Stimulated activated CD8-positive, alpha-beta memory T cell treated with anti-CD3 and anti-CD28 coated beads, Interleukin-15, amount 100 ng/mL, for 4 hours (primary cell): ENCODE data around the gene INTS7.

Experiments
- DNase-seq, 2 donors: peaks; one replicate each; pipeline ENCODE4 v3.0.0-alpha.2; 2020; ENCODE audit warnings: low read depth in 2 of 2

The INTS7 gene, protein sequence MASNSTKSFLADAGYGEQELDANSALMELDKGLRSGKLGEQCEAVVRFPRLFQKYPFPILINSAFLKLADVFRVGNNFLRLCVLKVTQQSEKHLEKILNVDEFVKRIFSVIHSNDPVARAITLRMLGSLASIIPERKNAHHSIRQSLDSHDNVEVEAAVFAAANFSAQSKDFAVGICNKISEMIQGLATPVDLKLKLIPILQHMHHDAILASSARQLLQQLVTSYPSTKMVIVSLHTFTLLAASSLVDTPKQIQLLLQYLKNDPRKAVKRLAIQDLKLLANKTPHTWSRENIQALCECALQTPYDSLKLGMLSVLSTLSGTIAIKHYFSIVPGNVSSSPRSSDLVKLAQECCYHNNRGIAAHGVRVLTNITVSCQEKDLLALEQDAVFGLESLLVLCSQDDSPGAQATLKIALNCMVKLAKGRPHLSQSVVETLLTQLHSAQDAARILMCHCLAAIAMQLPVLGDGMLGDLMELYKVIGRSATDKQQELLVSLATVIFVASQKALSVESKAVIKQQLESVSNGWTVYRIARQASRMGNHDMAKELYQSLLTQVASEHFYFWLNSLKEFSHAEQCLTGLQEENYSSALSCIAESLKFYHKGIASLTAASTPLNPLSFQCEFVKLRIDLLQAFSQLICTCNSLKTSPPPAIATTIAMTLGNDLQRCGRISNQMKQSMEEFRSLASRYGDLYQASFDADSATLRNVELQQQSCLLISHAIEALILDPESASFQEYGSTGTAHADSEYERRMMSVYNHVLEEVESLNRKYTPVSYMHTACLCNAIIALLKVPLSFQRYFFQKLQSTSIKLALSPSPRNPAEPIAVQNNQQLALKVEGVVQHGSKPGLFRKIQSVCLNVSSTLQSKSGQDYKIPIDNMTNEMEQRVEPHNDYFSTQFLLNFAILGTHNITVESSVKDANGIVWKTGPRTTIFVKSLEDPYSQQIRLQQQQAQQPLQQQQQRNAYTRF

DNA sequence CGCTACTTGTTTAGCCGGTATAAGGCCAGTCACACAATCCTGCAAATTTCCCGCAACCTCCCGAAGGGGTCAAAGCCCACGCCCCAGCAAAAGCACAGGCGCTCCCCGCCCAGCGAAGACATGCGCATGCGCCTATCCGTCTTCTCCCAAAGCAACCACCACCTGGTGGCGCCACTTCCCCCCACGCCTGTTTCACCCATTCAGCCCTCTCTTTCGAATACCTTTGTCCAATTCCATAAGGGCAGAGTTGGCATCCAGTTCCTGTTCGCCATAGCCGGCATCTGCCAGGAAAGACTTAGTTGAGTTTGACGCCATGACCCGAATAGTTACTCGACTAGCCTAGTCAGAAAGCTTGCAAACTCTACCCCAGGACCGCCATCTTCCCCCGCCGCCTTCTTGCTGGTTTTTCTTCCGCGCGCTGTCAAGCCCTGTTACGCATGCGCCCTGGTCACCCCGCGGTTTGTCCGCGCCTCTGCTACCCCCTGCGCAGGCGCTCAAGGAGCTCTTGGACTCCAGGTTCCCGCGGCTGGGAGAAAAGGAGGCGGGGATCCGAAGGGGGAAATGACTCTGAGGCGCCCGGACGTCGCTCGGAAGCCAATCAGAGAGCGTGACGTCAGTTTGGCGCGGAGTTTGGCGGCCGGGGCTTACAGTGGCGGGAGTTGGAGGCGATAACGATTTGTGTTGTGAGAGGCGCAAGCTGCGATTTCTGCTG is at the start of gene INTS7, which contains the start of gene DTL:
Gene INTS7 (minus strand): TSS at position 435 of the 712 bp plus-strand sequence. CDS start 120 bp downstream, at position 315.
Gene DTL (plus strand): TSS at position 626 of the 712 bp plus-strand sequence. CDS start 143 bp downstream, outside the sequence.
- DNase-seq, result peak; percentile 96 to 98

- no peak for DNase-seq
These were observed 47.5 kb upstream of the INTS7 start for GRCh38 chr1:212082765-212083406.

- DNase-seq, result no peak
These were observed 43.5 kb upstream of the INTS7 start for GRCh38 chr1:212078826-212079225.

- no peak for DNase-seq
These were observed 41.7 kb upstream of the INTS7 start for GRCh38 chr1:212077028-212077427.

DNA sequence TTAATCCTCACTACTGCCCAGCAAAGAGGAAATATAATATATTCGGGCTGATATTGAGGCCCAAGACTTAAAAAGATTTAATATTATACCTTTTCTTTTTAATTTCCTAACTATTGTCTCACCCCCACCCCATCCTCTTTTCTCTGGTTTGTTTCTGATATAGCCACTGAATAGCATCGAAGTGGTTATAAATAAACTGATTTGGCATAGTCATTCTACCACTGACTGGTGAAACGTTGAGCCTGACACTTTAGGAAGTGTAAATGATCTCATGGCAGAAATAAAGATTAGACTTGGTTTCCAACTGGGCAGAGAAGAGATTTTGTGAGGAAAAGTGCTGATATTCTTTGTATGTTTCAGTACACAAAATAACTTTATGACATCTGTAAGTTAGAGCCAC is 39.5 kb upstream of the INTS7 start:
- no peak for DNase-seq

GRCh38 chr1:212074313-212074712 is 39.0 kb upstream of the INTS7 start:
- DNase-seq, result no peak

GRCh38 chr1:212073490-212073889 is 38.1 kb upstream of the INTS7 start:
- no peak for DNase-seq

DNA sequence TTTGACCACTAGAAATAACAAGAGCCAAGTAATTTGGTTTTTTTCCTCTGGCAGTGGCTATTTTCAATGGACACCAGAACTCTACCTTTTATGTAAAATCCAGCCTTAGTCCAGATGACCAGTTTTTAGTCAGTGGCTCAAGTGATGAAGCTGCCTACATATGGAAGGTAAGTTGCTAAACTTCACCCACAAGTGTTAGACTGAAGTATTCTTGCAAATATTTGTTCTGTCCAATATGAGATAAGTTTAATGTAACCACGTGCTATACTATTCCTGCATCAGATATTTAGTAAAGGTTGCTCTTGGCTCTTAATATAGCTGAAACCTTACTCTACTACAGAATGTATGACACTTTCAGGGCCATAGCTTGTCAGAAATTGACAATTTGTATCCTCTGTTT is 36.7 kb upstream of the INTS7 start:
- no peak for DNase-seq

- no peak for DNase-seq
These were observed 35.5 kb upstream of the INTS7 start for GRCh38 chr1:212070720-212071302.

GRCh38 chr1:212067787-212068186 is 32.4 kb upstream of the INTS7 start:
- no peak for DNase-seq

DNA sequence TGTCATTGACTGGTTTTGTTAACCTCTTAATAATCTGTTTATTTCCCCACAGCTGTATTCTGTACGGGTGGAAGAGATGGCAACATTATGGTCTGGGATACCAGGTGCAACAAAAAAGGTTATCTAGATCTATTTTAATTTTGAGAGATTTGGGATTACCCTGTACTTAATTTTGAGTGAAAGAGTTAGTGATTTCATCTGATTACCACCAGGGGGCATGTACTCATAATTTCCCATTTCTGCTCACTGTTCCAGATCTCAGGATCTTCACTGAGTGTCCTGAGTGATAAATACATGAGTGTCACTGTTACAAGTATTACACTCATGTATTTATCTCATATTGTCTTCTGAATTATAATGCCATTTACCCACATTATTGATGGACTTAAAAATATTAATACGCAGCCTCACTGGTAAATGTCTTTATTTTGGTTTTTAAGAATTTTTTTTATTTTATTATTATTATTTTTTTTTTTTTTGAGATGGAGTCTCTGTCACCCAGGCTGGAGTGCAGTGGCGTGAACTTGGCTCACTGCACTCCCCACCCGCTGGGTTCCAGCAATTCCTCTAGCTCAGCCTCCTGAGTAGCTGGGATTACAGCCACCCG is 27.6 kb upstream of the INTS7 start:
- no peak for DNase-seq

DNA sequence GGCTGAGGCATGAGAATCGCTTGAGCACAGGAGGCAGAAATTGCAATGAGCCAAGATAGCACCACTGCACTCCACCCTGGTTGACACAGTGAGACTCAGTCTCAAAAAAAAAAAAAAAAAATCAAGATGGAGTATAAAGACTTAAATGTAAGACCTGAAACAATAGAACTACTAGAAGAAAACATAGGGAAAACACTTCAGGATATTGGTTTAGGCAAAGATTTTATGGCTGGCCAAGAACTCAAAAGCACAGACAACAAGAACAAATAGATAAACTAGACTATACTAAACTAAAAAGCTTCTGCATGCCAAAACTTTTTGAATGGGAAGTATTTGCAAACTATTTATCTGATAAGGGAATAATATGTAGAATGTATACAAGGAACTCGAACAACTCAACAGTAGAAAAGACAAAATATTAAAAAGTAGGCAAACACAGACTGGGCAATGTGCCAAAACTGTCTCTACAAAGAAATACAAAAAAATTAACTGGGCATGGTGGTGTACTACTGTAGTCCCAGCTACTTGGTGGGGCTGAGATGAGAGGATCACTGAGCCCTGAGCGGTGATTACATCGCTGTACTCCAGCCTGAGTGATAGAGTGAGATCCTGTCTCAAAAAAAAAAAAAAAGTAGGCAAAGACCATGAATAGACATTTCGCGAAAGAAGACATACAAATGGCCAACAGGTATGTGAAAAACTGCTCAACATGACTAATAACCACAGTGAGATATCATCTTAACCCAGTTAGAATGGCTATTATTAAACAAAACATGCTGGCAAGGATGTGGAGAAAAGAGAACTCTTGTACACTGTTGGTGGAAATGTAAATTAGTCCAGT is 25.5 kb upstream of the INTS7 start:
- DNase-seq, result no peak

GRCh38 chr1:212055333-212055732 is 20.0 kb upstream of the INTS7 start:
- DNase-seq, result no peak

DNA sequence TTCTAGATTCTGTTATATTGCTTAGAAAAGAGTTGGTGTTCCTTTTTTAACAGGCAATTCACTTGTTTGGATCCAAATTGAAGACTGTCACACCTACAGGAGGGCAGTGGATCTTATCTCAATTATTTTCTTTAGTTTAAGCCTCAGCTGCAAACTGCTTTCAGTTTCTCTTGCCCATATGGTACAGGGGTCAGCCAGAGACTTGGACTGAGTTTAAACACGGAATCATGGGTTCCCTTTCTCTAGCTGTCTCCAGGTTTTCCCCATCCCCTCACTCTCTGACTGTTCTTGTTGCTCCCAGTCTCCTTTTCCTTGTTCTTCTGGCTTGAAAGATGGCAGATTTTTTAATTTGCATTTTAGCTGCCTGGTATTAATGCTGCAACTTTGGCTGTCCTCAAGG is 18.6 kb upstream of the INTS7 start:
- DNase-seq, result no peak

DNA sequence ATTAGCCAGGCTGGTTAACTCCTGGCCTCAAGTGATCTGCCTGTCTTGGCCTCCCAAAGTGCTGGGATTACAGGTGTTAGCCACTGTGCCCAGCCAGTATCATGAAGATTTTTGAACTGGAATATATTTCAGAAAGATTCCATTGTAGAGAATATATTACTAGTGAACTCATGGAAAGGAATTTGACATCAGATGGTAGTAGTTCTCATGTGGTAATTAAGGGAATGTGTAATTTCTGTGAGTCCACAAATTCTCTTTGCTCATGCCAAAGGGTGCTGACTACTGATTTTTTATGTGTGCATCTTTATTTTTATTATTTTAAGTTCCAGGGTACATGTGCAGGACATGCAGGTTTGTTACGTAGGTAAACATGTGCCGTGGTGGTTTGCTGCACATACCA is 10.6 kb upstream of the INTS7 start:
- no peak for DNase-seq

DNA sequence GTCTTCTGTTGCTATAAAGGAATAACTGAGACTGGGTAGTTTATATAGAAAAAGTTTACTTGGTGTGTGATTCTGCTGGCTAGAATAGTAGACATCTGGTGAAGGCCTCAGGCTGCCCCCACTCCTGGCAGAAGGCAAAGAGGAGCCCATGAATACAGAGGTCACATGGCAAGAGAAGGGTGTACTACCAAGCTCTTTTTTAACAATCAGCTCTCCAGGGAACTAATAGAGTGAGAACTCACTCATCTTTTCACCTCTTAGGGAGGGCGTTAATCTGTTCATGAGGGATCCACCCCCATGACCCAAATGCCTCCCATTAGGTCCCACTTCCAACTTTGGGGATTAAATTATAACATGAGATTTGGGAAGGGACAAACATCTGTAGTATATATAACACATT is 9.5 kb upstream of the INTS7 start:
- DNase-seq, result no peak

- DNase-seq, result no peak
These were observed 7.1 kb upstream of the INTS7 start for GRCh38 chr1:212042436-212042835.

DNA sequence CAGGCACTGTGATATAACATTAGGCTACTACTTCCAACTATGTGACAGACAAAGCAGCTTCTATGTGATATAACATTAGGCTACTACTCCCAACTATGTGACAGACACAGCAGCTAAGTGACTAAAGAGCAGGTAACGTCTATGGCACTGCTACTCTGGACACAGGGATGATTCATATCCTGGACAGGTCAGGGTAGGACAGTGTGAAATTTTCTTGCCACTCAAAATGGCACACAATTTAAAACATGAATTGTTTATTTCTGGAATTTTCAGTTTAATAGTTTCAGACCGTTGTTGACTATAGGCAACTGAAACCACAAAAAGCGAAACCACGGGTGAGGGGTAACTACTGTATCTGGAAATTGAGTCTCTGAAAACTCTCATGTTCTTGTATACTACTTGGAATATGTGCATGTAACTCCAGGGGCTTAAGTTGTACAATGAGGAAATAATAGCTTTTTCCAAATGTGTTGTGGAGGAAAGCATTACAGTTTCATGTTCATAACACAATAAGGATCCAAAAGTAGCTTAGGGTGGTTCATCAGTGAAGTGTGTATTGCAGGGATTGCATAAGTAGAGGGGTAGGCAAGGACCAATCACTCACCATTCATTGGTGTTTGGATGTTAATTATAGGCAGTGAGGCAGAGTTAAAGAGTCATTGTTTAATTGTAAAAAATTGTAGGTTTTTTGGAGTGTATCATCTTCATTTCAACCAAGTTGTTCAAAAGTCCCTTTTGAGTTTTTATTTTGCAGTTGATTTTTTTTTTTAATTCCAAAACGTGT is 5.5 kb upstream of the INTS7 start:
- DNase-seq, result no peak

DNA sequence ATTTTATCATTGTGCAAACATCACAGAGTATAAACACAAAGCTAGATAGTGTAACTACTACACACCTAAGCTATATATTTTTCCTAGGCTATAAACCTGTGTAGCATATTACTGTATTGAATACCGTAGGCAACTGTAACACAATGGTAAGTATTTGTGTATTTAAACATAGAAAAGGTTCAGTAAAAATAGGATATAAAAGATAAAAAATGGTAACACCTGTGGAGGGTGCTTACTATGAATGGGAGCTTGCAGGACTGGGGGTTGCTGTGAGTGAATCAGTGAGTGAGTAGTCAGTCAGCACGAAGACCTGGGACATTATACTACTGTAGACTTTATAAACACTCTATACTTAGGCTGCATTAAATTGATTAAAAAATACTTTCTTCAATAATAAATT is 4.3 kb upstream of the INTS7 start:
- DNase-seq, result no peak
